Glutamatergic neuron (in vitro differentiated cells): Measurements from ENCODE around the gene NUP88. TPM values are rescaled to one million over a fixed set of nuclear protein-coding genes. Genes with fewer than 3 reads are reported as not detected.

ENCODE experiments used
- DNase-seq: peaks from one replicate; pipeline ENCODE4 v3.0.0; 2022
- H3K27ac Mint-ChIP-seq: one replicate; pipeline ENCODE4 v1.8.0; 2020; ENCODE audit warnings: mild to moderate bottlenecking, mixed read lengths, inconsistent platforms; ENCODE audit not compliant: unreplicated experiment
- H3K27me3 Mint-ChIP-seq: one replicate; pipeline ENCODE4 v1.8.0; 2020; ENCODE audit warnings: mild to moderate bottlenecking, moderate library complexity, mixed read lengths, inconsistent platforms; ENCODE audit not compliant: unreplicated experiment
- H3K36me3 Mint-ChIP-seq: one replicate; pipeline ENCODE4 v1.8.0; 2020; ENCODE audit warnings: mild to moderate bottlenecking, mixed read lengths, inconsistent platforms; ENCODE audit not compliant: unreplicated experiment
- H3K4me1 Mint-ChIP-seq: one replicate; pipeline ENCODE4 v1.8.0; 2020; ENCODE audit warnings: mild to moderate bottlenecking, low read depth, mixed read lengths, inconsistent platforms; ENCODE audit not compliant: unreplicated experiment
- H3K4me3 Mint-ChIP-seq: one replicate; pipeline ENCODE4 v1.8.0; 2020; ENCODE audit warnings: mild to moderate bottlenecking, mixed read lengths, inconsistent platforms; ENCODE audit not compliant: unreplicated experiment
- H3K9me3 Mint-ChIP-seq: one replicate; pipeline ENCODE4 v1.8.0; 2020; ENCODE audit warnings: mild to moderate bottlenecking, moderate library complexity, mixed read lengths, inconsistent platforms; ENCODE audit not compliant: unreplicated experiment
- total RNA-seq: library from RNA; stranded (reverse); fragmentation: NEBNext Ultra II Directional; extraction: Animal tissue kit (Norgen Biotek cat#: 25700); gene quantifications from one replicate; pipeline ENCODE4 v1.2.1, GENCODE V29; 2021; ENCODE audit not compliant: unreplicated experiment
- TF ChIP-seq, protein P1 (sequence below): fragments of 200-600 bp; sonication (generic); IDR thresholded peaks from one replicate; pipeline ENCODE4 v1.5.0; 2021; ENCODE audit not compliant: partially characterized antibody, unreplicated experiment

Gene NUP88
- total RNA-seq, 1 donor from 2014 or later: 74.5 TPM

DNA sequence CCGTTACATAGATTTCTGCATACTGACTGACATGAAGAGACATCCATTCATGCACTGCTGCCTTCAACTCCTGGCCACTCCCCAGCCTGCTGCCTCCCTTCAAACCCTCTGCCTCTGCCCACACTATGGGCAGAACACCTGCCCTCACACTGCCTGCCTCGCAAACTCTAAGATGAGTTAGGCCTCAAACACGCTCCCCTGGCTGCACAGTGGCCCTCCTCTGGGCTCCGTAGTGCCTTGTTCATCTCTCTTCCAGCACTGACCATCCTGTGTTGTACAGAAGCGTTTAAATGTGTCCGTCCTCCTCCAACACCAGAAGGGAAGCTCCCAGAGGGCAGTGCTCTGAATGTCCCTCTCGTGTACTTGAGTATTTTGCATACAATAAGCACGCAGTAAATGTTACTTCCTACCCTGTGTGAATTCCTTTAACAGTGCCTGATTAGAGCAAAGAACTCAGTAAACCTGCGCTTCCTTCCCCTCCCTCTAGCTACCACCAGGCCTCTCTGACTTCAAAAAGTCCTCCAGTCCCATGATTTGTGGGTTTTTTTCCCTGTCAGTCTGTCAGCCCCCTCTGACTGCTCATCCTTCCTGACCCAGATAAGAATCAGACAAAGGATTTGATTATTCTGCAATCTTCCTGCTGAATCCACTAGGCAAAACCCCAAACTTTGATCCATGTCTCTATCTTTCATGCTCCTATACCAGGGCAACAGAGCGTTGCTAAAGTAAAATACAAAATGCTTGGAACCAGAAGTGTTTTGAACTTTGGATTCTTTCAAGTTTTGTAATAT is 45.5 kb upstream of the NUP88 start:
- Mint-ChIP-seq H3K4me1 (peaks cover 29% of the 10 kb centered on the region), H3K27ac (peak overlapping the region; percentile 19), H3K36me3 (no peaks in the 10 kb centered on the region), H3K9me3 (peaks cover 3% of the 10 kb centered on the region), H3K27me3 (peaks cover 3% of the 10 kb centered on the region), H3K4me3 (peak overlapping the region; percentile 30)
- TF ChIP-seq, protein P1, sequence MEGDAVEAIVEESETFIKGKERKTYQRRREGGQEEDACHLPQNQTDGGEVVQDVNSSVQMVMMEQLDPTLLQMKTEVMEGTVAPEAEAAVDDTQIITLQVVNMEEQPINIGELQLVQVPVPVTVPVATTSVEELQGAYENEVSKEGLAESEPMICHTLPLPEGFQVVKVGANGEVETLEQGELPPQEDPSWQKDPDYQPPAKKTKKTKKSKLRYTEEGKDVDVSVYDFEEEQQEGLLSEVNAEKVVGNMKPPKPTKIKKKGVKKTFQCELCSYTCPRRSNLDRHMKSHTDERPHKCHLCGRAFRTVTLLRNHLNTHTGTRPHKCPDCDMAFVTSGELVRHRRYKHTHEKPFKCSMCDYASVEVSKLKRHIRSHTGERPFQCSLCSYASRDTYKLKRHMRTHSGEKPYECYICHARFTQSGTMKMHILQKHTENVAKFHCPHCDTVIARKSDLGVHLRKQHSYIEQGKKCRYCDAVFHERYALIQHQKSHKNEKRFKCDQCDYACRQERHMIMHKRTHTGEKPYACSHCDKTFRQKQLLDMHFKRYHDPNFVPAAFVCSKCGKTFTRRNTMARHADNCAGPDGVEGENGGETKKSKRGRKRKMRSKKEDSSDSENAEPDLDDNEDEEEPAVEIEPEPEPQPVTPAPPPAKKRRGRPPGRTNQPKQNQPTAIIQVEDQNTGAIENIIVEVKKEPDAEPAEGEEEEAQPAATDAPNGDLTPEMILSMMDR: no peak
- no peak for DNase-seq

DNA sequence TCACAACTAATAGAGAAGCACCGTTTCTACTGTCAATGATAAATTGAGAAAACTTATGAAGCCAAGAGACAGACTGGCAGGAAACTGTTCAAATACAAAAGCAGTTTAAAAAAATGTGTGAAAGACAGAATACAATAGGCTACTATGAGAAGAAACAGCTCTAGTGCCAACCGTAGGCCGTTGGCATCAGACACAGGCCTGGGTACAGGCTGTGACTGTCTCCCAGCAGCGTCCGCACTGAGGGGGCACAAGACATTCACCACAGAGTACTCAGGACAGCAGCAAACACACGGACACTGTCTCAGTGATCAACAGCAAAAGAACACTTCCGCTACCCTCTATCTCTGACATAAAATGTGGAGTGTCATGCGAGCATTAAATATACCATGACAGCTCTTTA is 27.3 kb upstream of the NUP88 start:
- H3K27me3 Mint-ChIP-seq: no peaks in the 10 kb centered on the region
- no peaks in the 10 kb centered on the region for H3K9me3 Mint-ChIP-seq
- no peaks in the 10 kb centered on the region for H3K4me1 Mint-ChIP-seq
- H3K4me3 Mint-ChIP-seq: no peak overlapping the region
- no peaks in the 10 kb centered on the region for H3K36me3 Mint-ChIP-seq
- DNase-seq: no peak
- TF ChIP-seq, protein P1: no peak
- no peak overlapping the region for H3K27ac Mint-ChIP-seq

DNA sequence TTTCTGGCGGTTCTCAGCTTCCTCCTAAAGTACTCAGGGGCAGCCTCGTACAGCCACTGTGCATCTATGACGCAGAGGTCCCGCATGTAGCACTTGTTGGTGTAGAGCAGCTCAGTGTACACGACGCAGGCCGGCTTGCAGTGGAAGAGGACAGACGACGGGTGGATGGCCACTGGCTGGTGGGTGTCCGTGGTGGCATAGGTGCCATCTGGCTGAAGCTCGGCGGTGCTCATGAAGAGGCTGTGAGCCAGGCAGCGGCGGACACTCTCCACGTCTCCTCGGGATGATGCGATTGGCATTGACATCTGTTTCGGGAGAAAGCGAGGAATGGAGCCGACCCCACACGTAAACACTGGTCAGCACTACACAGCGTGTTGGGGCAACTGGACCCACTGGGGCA is 24.7 kb upstream of the NUP88 start:
- TF ChIP-seq, protein P1: no peak
- Mint-ChIP-seq H3K27me3 (no peaks in the 10 kb centered on the region), H3K27ac (no peak overlapping the region), H3K36me3 (no peaks in the 10 kb centered on the region), H3K9me3 (no peaks in the 10 kb centered on the region), H3K4me1 (peaks cover 6% of the 10 kb centered on the region), H3K4me3 (no peak overlapping the region)
- no peak for DNase-seq

DNA sequence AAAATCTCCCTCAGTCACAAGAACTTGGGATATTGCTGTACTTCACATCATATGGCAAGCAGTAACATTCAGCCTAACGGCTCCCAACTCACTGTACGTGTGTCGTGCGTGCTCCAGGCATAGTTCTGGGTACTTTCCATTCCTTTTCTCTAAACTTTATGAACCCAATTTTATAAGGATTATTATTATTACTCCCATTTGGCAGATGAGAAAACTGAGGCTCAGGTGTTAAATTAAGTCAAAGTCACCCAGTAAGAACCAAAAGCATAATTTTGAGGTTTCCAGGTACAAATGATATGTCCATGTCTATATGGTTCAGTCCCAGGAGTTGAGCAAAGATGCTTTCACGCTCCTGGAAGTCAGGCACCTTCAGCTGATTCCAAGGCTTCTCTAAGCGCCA is 24.3 kb upstream of the NUP88 start:
- H3K4me1 Mint-ChIP-seq: peaks cover 6% of the 10 kb centered on the region
- H3K36me3 Mint-ChIP-seq: no peaks in the 10 kb centered on the region
- DNase-seq: no peak
- H3K27me3 Mint-ChIP-seq: no peaks in the 10 kb centered on the region
- H3K4me3 Mint-ChIP-seq: no peak overlapping the region
- H3K27ac Mint-ChIP-seq: no peak overlapping the region
- no peaks in the 10 kb centered on the region for H3K9me3 Mint-ChIP-seq
- TF ChIP-seq, protein P1: no peak

DNA sequence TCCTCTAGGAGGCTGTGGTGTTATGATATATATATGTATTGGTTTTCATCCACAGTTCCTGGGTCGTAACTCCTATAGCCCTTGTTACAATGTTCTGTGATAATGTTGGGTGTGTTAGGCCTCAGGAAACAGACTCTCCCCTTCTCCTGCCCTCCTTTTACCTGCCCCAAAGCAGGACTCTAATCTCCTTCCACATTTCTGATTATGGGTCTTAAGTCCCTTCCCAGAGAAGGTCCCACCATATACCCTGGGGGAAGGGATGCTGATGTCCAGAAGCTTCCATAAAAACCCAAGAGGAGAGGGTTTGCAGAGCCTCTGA is 19.9 kb upstream of the NUP88 start:
- Mint-ChIP-seq H3K4me3 (peak overlapping the region; percentile 79), H3K36me3 (no peaks in the 10 kb centered on the region), H3K9me3 (peaks cover 4% of the 10 kb centered on the region), H3K27ac (peak overlapping the region; percentile 59), H3K27me3 (no peaks in the 10 kb centered on the region), H3K4me1 (peaks cover 15% of the 10 kb centered on the region)
- TF ChIP-seq, protein P1: no peak
- DNase-seq: no peak
